GM10248 (cell line): ENCODE measurements around the gene THRSP.

ENCODE experiments used
- CTCF ChIA-PET: fragments of 300-600 bp; sonication (Branson Sonifier 250); formaldehyde crosslinking; extraction: SDS; loops from one replicate; lab custom pipeline; 2021; ENCODE audit warnings: antibody characterized with exemption; lab: Yijun Ruan, JAX
- POLR2A ChIA-PET: fragments of 350-650 bp; sonication (Branson Sonifier 250); formaldehyde crosslinking; extraction: SDS; loops from one replicate; lab custom pipeline; 2020; ENCODE audit warnings: antibody characterized with exemption; lab: Yijun Ruan, JAX
- DNase-seq: peaks from one replicate; pipeline ENCODE4 v3.0.0; 2012; ENCODE audit errors: extremely low spot score
- TF ChIP-seq, protein P1 (sequence below): IDR thresholded peaks from 2 replicates; pipeline ENCODE4 v1.5.1; 2012; ENCODE audit warnings: mild to moderate bottlenecking, low read depth; ENCODE audit errors: extremely low read depth, missing control alignments, control extremely low read depth

The THRSP gene

GRCh38 chr11:78031629-78032028 lies 32.0 kb upstream of the THRSP start:
- peak; percentile 41 for DNase-seq
- ChIA-PET CTCF (interaction anchor here (1.0 to 8.2 kb wide), 3 partner anchors 11 to 32 kb away, joined by 3 to 89 read pairs (median 3); no protein-coding TSS in a partner anchor), POLR2A (interaction anchor here (2.0 kb wide), 1 partner anchor 37 kb away, joined by 6 read pairs; no protein-coding TSS in a partner anchor)
- TF ChIP-seq, protein P1, sequence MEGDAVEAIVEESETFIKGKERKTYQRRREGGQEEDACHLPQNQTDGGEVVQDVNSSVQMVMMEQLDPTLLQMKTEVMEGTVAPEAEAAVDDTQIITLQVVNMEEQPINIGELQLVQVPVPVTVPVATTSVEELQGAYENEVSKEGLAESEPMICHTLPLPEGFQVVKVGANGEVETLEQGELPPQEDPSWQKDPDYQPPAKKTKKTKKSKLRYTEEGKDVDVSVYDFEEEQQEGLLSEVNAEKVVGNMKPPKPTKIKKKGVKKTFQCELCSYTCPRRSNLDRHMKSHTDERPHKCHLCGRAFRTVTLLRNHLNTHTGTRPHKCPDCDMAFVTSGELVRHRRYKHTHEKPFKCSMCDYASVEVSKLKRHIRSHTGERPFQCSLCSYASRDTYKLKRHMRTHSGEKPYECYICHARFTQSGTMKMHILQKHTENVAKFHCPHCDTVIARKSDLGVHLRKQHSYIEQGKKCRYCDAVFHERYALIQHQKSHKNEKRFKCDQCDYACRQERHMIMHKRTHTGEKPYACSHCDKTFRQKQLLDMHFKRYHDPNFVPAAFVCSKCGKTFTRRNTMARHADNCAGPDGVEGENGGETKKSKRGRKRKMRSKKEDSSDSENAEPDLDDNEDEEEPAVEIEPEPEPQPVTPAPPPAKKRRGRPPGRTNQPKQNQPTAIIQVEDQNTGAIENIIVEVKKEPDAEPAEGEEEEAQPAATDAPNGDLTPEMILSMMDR, result no peak

DNA sequence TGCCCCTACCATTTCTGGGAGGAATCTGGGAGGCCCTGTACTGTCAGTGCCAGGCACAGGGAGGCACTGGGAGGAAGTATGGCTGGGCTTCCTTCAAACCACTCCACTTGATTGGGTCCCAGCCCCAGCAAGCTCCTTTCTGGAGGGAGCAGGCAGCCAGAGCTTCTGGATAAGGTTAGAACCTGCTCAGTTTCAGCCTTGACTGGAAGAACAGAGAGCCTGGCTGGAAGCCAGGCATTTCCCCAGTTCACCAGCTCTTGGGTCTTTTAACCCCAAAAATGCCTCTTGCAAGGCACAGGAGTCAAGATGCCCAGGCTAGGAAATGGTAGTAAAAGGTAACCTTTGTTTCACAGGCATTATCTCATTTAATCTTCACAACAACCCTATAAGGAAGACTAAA lies 31.6 kb upstream of the THRSP start:
- DNase-seq, result no peak
- TF ChIP-seq, protein P1, result no peak
- CTCF ChIA-PET, result interaction anchor here (8.2 kb wide), 1 partner anchor 14 kb away, joined by 89 read pairs; no protein-coding TSS in a partner anchor
- POLR2A ChIA-PET, result interaction anchor here (2.0 kb wide), 1 partner anchor 37 kb away, joined by 6 read pairs; no protein-coding TSS in a partner anchor

- POLR2A ChIA-PET, result no interaction called here
- CTCF ChIA-PET, result interaction anchor here (8.2 kb wide), 1 partner anchor 13 kb away, joined by 89 read pairs; no protein-coding TSS in a partner anchor
- DNase-seq, result no peak
- TF ChIP-seq, protein P1, result no peak
Observed at GRCh38 chr11:78033040-78033439, 30.6 kb upstream of the THRSP start.

- no peak for DNase-seq
- ChIA-PET CTCF (interaction anchor here (1.4 to 8.2 kb wide), 2 partner anchors 11 to 23 kb away, joined by 3 to 89 read pairs; no protein-coding TSS in a partner anchor), POLR2A (interaction anchor here (1.1 kb wide), 1 partner anchor 16 kb away, joined by 4 read pairs; no protein-coding TSS in a partner anchor)
- TF ChIP-seq, protein P1, result no peak
Observed at GRCh38 chr11:78034623-78035022, 29.0 kb upstream of the THRSP start.

GRCh38 chr11:78036313-78036712 lies 27.3 kb upstream of the THRSP start:
- ChIA-PET POLR2A (no interaction called here), CTCF (interaction anchor here (0.8 to 8.2 kb wide), 2 partner anchors 10 to 37 kb away, joined by 3 to 89 read pairs; no protein-coding TSS in a partner anchor)
- TF ChIP-seq, protein P1, result no peak
- DNase-seq, result no peak

DNA sequence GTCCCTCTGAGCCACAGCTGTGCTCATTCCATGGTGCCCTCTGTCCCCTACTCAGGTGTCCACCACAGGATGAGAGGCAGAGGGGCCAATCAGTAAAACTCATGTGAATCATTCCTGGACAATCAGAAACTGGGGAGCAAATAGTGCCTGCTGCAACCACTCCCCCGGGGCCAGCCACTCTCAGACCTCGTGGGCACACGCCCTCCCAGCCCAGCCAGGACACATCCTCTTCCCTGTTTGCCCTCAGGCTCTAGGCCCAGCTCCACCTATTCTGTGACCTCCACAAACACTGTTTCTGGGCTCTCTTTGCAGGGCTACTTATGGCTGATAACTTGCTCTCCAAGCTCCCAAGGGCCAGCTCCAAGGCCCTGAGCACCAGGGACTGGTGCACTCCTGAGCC lies 26.6 kb upstream of the THRSP start:
- POLR2A ChIA-PET, result no interaction called here
- CTCF ChIA-PET, result interaction anchor here (8.2 kb wide), 1 partner anchor 9 kb away, joined by 89 read pairs; no protein-coding TSS in a partner anchor
- TF ChIP-seq, protein P1, result no peak
- DNase-seq, result no peak
